Measurements from ENCODE around the gene D2HGDH. TPM values are rescaled to one million over a fixed set of nuclear protein-coding genes. Genes with fewer than 3 reads are reported as not detected.

D2HGDH gene
- total RNA-seq, 2 donors from 2014 or later: 38.7 to 55.3 TPM

- H3K4me3 ChIP-seq: no peak overlapping the region
- H3K27ac ChIP-seq: no peak overlapping the region
- intact Hi-C loops (cut with DNase I): no loop called here
- no peaks in the 10 kb centered on the region for H3K36me3 ChIP-seq
- peaks cover 4% of the 10 kb centered on the region for H3K4me1 ChIP-seq (replicated peaks)
- no peaks in the 10 kb centered on the region for H3K9me3 ChIP-seq
- 52% methylated on average over 16 of the region's 17 CpGs for WGBS
- H3K27me3 ChIP-seq (replicated peaks; ENCODE audit: insufficient read depth): no peaks in the 10 kb centered on the region
- TF ChIP-seq, protein P1, sequence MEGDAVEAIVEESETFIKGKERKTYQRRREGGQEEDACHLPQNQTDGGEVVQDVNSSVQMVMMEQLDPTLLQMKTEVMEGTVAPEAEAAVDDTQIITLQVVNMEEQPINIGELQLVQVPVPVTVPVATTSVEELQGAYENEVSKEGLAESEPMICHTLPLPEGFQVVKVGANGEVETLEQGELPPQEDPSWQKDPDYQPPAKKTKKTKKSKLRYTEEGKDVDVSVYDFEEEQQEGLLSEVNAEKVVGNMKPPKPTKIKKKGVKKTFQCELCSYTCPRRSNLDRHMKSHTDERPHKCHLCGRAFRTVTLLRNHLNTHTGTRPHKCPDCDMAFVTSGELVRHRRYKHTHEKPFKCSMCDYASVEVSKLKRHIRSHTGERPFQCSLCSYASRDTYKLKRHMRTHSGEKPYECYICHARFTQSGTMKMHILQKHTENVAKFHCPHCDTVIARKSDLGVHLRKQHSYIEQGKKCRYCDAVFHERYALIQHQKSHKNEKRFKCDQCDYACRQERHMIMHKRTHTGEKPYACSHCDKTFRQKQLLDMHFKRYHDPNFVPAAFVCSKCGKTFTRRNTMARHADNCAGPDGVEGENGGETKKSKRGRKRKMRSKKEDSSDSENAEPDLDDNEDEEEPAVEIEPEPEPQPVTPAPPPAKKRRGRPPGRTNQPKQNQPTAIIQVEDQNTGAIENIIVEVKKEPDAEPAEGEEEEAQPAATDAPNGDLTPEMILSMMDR (IDR thresholded peaks at IDR 0.05): no peak
- TF ChIP-seq POLR2A (IDR thresholded peaks at IDR 0.05) (no peak), POLR2AphosphoS5 (IDR thresholded peaks at IDR 0.05) (no peak)
- no peak for DNase-seq (ENCODE audit: low spot score)
Measured at GRCh38 chr2:241808051-241808720, 73.8 kb downstream of the D2HGDH start.

DNA sequence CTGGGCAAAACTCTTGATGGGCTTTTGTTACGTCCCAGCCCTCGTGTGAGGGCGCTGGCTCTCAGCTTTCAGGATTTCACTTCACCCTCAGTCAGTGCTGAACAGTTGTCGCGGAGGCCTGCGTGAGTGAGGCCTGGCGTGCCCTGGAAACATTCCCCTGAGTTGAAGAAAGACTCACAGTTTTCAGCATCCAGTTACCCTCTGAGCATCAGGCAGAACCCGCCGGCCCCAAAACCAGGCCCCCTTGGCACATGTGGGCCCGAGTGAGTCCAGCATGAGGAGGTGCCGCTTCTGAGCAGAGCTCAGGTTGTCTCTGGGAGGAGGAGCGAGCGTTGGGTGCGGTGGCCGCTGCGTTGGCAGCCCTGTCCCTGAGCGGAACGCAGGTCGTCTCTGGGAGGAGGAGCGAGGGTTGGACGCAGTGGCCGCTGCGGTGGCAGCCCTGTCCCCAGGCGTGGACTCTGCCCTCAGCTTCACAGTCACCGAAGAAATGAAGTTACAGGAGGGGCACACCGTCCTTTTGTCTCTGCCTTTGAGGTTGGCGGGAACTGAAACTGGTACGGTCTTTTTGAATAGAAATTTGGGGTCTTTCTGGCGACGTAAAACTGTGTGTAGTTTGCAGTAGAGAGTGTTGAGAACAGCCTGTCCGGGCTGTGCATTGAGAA lies 74.4 kb downstream of the D2HGDH start, which contains the start of gene NEU4:
NEU4 (plus strand) TSS at position 473 of the 662 bp plus-strand sequence. CDS start 5,292 bp downstream, outside the sequence.
- no peak within 1 kb of the TSS for H3K27ac ChIP-seq
- no peaks in the 10 kb centered on the region for H3K9me3 ChIP-seq
- H3K4me1 ChIP-seq (replicated peaks): no peaks in the 10 kb centered on the region
- WGBS: 92% methylated on average over 31 of the region's 31 CpGs
- TF ChIP-seq POLR2A (IDR thresholded peaks at IDR 0.05): no peak
- TF ChIP-seq, protein P1 (IDR thresholded peaks at IDR 0.05): no peak
- no peak for TF ChIP-seq POLR2AphosphoS5 (IDR thresholded peaks at IDR 0.05)
- H3K4me3 ChIP-seq: no peak within 1 kb of the TSS
- DNase-seq (ENCODE audit: low spot score): no peak
- intact Hi-C loops (cut with DNase I): no loop called here
- H3K36me3 ChIP-seq: no peaks in the 10 kb centered on the region
- no peaks in the 10 kb centered on the region for H3K27me3 ChIP-seq (replicated peaks; ENCODE audit: insufficient read depth)

DNA sequence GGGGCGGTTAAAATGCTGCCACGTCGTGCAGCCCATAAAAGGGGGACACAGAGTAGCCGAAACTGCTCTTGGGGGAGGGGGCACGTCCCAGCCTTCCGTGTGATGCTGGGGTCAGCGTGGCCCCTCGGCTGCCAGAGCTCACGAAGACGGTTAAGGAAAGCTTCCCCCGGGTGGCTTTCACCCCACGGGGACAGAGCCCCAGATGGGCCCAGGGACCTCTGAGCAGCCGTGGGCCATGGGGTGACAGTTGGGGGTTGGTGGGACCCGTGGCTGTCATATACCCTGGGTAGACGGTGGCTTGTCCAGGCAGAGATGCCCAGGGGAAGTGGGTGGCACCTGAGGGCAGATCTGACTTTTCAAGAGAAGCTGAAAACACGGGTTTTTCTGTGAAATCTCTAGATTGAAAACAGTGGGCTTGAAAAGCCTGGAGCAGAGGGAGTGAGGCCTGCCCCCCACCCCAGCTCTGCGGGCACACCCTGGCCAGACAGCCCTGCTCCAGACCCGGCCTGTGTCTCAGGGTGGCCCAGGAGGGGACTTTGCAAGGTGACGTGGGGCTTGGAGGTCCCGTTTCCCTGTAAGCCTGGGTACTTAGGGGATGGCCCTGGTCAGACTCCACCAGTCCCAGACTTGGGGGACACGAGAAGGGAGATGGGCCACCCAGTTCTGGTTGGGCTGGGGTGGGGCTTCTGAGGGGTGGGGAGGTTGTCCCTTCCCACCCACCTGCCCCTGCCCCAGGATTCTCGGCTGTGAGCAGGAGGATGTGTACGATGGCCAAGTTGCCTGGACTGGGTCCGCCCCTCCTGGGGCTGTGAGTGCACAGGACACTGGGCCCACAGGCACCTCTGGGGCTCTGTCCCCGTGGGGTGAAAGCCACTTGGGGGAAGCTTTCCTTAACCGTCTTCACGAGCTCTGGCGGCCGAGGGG lies 75.2 kb downstream of the D2HGDH start:
- DNase-seq (ENCODE audit: low spot score): no peak
- no peaks in the 10 kb centered on the region for H3K36me3 ChIP-seq
- intact Hi-C loops (cut with DNase I): no loop called here
- no peaks in the 10 kb centered on the region for H3K9me3 ChIP-seq
- no peak overlapping the region for H3K27ac ChIP-seq
- no peaks in the 10 kb centered on the region for H3K4me1 ChIP-seq (replicated peaks)
- TF ChIP-seq POLR2A (IDR thresholded peaks at IDR 0.05) (no peak), POLR2AphosphoS5 (IDR thresholded peaks at IDR 0.05) (no peak)
- TF ChIP-seq, protein P1 (IDR thresholded peaks at IDR 0.05): no peak
- WGBS: 88% methylated on average over 29 of the region's 29 CpGs
- no peak overlapping the region for H3K4me3 ChIP-seq
- no peaks in the 10 kb centered on the region for H3K27me3 ChIP-seq (replicated peaks; ENCODE audit: insufficient read depth)

DNA sequence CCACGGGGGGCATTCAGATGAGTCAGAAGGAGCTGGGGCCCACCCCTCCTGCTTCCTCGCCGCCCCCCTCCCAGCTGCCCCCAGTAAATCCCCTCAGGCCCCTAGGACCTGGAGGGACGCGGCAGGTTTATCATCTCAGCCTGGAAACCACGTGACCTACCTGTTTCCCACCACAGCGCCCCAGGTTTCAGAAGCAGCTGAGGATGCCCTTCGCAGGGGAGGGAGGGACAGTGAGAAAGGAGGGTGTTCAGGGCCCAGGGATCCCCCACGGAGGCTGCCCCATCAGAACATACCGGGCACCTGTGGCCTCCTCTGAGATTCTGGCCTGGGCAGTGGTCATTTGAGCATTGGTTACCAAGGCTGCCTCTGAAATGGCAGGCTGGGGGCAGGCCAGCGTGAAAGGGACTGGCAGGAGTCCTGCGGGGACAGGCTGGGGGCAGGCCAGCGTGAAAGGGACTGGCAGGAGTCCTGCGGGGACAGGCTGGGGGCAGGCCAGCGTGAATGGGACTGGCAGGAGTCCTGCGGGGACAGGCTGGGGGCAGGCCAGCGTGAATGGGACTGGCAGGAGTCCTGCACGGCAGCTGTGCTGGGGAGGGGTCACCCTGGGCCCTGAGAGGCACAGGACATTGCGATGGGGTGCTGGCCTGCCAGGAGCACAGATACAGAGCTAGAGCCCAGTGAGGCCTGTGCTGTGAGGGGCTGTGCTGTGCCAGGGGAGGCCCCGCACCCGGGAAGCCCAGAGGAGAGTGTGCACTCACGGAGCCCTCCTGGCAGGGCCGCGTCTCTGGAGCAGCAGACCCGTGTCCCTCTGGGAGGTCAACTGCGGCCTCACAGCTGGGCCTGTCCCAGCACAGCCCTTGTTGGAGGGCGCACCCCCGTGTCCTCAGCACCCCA lies 76.1 kb downstream of the D2HGDH start:
- no peak for TF ChIP-seq POLR2A (IDR thresholded peaks at IDR 0.05)
- TF ChIP-seq, protein P1 (IDR thresholded peaks at IDR 0.05): no peak
- intact Hi-C loops (cut with DNase I): no loop called here
- WGBS: 81% methylated on average over 22 of the region's 28 CpGs
- DNase-seq (ENCODE audit: low spot score): no peak
- H3K9me3 ChIP-seq: no peaks in the 10 kb centered on the region
- H3K4me1 ChIP-seq (replicated peaks): no peaks in the 10 kb centered on the region
- no peaks in the 10 kb centered on the region for H3K36me3 ChIP-seq
- H3K4me3 ChIP-seq: no peak overlapping the region
- no peak overlapping the region for H3K27ac ChIP-seq
- no peaks in the 10 kb centered on the region for H3K27me3 ChIP-seq (replicated peaks; ENCODE audit: insufficient read depth)

Data from prostate gland (tissue), 2 donors.